ENCODE data around the gene PDCD7. TPM values are rescaled to one million over a fixed set of nuclear protein-coding genes. Genes with fewer than 3 reads are reported as not detected.

Gene PDCD7
- polyA plus RNA-seq, 2 of the 4 experiments (the other 2 are of a cell fraction) = 19.0 to 23.7 TPM

DNA sequence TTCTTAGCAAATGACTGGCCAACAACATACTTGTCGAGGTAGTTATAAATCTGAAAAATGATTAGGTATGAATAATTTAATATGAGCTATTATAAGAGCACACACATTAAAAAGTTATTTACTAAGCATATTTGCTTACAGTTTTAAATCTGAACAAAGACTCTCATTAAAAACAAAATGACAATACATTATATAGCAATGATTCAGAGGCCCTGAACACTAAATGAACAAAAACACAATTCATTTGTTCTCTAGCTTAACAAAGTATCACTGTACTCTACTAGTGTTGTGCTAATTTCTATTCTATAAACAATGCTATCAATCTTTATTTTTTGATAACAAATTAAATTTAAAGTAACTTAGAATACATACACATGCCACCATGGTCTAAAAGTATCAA lies 30.5 kb upstream of the PDCD7 start:
- WGBS (ENCODE audit: missing lambda C conversion rate) = 84% methylated on average over 1 of the region's 1 CpG
- POLR2A ChIA-PET = interaction anchor here (1.4 kb wide), 1 partner anchor 21 kb away, joined by 12 read pairs; the partner anchor contains the start of gene CLPX
- ATAC-seq = no peak

DNA sequence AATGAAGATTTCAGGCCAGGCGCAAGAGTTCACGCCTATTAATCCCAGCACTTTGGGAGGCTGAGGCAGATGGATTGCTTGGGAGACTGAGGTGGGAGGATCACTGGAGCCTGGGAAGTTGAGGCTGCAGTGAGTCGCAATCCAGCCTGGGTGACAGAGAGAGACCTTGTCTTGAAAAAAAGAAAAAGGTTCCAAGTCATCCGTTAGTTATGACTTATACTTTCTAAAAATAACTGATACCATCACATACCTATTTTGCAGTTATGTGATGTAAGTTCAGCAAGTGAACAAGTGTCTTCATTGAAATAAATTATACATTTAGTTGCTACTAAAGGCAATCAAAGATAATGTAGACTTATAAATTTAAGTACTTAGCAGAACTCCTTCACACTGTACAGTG lies 29.4 kb upstream of the PDCD7 start:
- no peak for FAIRE-seq
- POLR2A ChIA-PET = no interaction called here
- H3K4me1 ChIP-seq = no peaks in the 10 kb centered on the region
- CTCF ChIA-PET = interaction anchor here (0.6 to 1.9 kb wide), 3 partner anchors 11 to 31 kb away, joined by 3 to 4 read pairs (median 3); no protein-coding TSS in a partner anchor
- H3K9me3 ChIP-seq = no peaks in the 10 kb centered on the region
- H3K4me2 ChIP-seq = no peak overlapping the region
- no peak for ATAC-seq
- no peak overlapping the region for H3K27ac ChIP-seq
- 80% methylated on average over 4 of the region's 4 CpGs for WGBS (ENCODE audit: missing lambda C conversion rate)
- no peak for DNase-seq (ENCODE audit: low read depth in 1 of 2, low spot score in 1 of 2)
- H3K4me3 ChIP-seq = no peak overlapping the region
- TF ChIP-seq FOSB (CRISPR knock-in tag; IDR thresholded peaks at IDR 0.05) = no peak
- TF ChIP-seq, protein P1, sequence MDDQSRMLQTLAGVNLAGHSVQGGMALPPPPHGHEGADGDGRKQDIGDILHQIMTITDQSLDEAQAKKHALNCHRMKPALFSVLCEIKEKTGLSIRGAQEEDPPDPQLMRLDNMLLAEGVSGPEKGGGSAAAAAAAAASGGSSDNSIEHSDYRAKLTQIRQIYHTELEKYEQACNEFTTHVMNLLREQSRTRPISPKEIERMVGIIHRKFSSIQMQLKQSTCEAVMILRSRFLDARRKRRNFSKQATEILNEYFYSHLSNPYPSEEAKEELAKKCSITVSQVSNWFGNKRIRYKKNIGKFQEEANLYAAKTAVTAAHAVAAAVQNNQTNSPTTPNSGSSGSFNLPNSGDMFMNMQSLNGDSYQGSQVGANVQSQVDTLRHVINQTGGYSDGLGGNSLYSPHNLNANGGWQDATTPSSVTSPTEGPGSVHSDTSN (IDR thresholded peaks at IDR 0.05) = no peak
- TF ChIP-seq, protein P2, sequence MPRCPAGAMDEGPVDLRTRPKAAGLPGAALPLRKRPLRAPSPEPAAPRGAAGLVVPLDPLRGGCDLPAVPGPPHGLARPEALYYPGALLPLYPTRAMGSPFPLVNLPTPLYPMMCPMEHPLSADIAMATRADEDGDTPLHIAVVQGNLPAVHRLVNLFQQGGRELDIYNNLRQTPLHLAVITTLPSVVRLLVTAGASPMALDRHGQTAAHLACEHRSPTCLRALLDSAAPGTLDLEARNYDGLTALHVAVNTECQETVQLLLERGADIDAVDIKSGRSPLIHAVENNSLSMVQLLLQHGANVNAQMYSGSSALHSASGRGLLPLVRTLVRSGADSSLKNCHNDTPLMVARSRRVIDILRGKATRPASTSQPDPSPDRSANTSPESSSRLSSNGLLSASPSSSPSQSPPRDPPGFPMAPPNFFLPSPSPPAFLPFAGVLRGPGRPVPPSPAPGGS (IDR thresholded peaks at IDR 0.05) = no peak
- TF ChIP-seq JUN (IDR thresholded peaks at IDR 0.05) = no peak
- no peak for TF ChIP-seq RAD21 (conservative IDR thresholded peaks at IDR 0.05 in 1 of 2, IDR thresholded peaks at IDR 0.05 in 1 of 2)
- TF ChIP-seq EHF (CRISPR knock-in tag; IDR thresholded peaks at IDR 0.05) = no peak
- TF ChIP-seq TFCP2L1 (CRISPR knock-in tag; IDR thresholded peaks at IDR 0.05) = no peak
- no peak for TF ChIP-seq POLR2AphosphoS2 (conservative IDR thresholded peaks at IDR 0.05; ENCODE audit: low read length)
- TF ChIP-seq MAFK (IDR thresholded peaks at IDR 0.05; ENCODE audit: partially characterized antibody) = no peak
- TF ChIP-seq JUNB (IDR thresholded peaks at IDR 0.05) = no peak
- TF ChIP-seq MYC (IDR thresholded peaks at IDR 0.05; ENCODE audit: borderline replicate concordance, low read length) = no peak
- no peak for TF ChIP-seq HEYL (CRISPR knock-in tag; IDR thresholded peaks at IDR 0.05)
- no peak for TF ChIP-seq RCOR1 (IDR thresholded peaks at IDR 0.05; ENCODE audit: low read depth, low read length)
- no peak for TF ChIP-seq NPAS2 (CRISPR knock-in tag; IDR thresholded peaks at IDR 0.05; ENCODE audit: borderline replicate concordance)
- no peak for TF ChIP-seq SMC3 (IDR thresholded peaks at IDR 0.05)

More for the DNA sequence above, 30.5 kb upstream of the PDCD7 start:
- DNase-seq (ENCODE audit: low read depth in 1 of 2, low spot score in 1 of 2) (no peak), FAIRE-seq (no peak)
- Histone ChIP-seq H3K9me3 (no peaks in the 10 kb centered on the region), H3K4me3 (no peak overlapping the region), H3K4me2 (no peak overlapping the region), H3K4me1 (no peaks in the 10 kb centered on the region), H3K27ac (no peak overlapping the region)
- TF ChIP-seq FOSB (CRISPR knock-in tag; IDR thresholded peaks at IDR 0.05) (no peak), CBX8 (IDR thresholded peaks at IDR 0.05) (no peak), MAZ (IDR thresholded peaks at IDR 0.05; ENCODE audit: borderline replicate concordance, low read depth, low read length) (no peak), POLR2AphosphoS2 (conservative IDR thresholded peaks at IDR 0.05; ENCODE audit: low read length) (no peak), RCOR1 (IDR thresholded peaks at IDR 0.05; ENCODE audit: low read depth, low read length) (no peak), ESRRA (IDR thresholded peaks at IDR 0.05; ENCODE audit: borderline replicate concordance, low read length) (no peak), CHD4 (IDR thresholded peaks at IDR 0.05; ENCODE audit: borderline replicate concordance) (no peak), FOXS1 (CRISPR knock-in tag; IDR thresholded peaks at IDR 0.05) (no peak)
- TF ChIP-seq, protein P3, sequence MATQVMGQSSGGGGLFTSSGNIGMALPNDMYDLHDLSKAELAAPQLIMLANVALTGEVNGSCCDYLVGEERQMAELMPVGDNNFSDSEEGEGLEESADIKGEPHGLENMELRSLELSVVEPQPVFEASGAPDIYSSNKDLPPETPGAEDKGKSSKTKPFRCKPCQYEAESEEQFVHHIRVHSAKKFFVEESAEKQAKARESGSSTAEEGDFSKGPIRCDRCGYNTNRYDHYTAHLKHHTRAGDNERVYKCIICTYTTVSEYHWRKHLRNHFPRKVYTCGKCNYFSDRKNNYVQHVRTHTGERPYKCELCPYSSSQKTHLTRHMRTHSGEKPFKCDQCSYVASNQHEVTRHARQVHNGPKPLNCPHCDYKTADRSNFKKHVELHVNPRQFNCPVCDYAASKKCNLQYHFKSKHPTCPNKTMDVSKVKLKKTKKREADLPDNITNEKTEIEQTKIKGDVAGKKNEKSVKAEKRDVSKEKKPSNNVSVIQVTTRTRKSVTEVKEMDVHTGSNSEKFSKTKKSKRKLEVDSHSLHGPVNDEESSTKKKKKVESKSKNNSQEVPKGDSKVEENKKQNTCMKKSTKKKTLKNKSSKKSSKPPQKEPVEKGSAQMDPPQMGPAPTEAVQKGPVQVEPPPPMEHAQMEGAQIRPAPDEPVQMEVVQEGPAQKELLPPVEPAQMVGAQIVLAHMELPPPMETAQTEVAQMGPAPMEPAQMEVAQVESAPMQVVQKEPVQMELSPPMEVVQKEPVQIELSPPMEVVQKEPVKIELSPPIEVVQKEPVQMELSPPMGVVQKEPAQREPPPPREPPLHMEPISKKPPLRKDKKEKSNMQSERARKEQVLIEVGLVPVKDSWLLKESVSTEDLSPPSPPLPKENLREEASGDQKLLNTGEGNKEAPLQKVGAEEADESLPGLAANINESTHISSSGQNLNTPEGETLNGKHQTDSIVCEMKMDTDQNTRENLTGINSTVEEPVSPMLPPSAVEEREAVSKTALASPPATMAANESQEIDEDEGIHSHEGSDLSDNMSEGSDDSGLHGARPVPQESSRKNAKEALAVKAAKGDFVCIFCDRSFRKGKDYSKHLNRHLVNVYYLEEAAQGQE (IDR thresholded peaks at IDR 0.05) = no peak
- TF ChIP-seq, protein P4, sequence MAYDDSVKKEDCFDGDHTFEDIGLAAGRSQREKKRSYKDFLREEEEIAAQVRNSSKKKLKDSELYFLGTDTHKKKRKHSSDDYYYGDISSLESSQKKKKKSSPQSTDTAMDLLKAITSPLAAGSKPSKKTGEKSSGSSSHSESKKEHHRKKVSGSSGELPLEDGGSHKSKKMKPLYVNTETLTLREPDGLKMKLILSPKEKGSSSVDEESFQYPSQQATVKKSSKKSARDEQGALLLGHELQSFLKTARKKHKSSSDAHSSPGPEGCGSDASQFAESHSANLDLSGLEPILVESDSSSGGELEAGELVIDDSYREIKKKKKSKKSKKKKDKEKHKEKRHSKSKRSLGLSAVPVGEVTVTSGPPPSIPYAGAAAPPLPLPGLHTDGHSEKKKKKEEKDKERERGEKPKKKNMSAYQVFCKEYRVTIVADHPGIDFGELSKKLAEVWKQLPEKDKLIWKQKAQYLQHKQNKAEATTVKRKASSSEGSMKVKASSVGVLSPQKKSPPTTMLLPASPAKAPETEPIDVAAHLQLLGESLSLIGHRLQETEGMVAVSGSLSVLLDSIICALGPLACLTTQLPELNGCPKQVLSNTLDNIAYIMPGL (CRISPR knock-in tag; IDR thresholded peaks at IDR 0.05; ENCODE audit: borderline replicate concordance) = no peak
- TF ChIP-seq, protein P1 (IDR thresholded peaks at IDR 0.05) = no peak
- CTCF ChIA-PET = interaction anchor here (0.6 to 1.7 kb wide), 5 partner anchors 38 to 178 kb away, joined by 3 read pairs; no protein-coding TSS in a partner anchor
